ENCODE data around the gene ARPIN. TPM values are rescaled to one million over a fixed set of nuclear protein-coding genes. Genes with fewer than 3 reads are reported as not detected.

Gene ARPIN
- total and polyA plus RNA-seq, 7 donors = 3.5 to 10.3 (median 8.9) TPM

GRCh38 chr15:89903015-89903857, 9.5 kb downstream of the ARPIN start:
- intact Hi-C loops (cut with DNase I) = loop anchor here (5.0 to 10.0 kb wide), 2 partner anchors 164 to 322 kb away; no protein-coding TSS in a partner anchor
- WGBS, 3 donors = 92 to 95% (median 93%) methylated on average over 15 of the region's 15 CpGs
- Histone ChIP-seq H3K4me1 (no peaks in the 10 kb centered on the region), H3K9me3 (no peaks in the 10 kb centered on the region), H3K4me3 (no peak overlapping the region), H3K36me3 (ENCODE audit: insufficient read depth in 1 of 2, low read depth in 1 of 2) (peaks cover 0 to 74% of the 10 kb centered on the region in 2 donors), H3K27ac (no peak overlapping the region), H3K27me3 (ENCODE audit: insufficient read depth in 3 of 3, low read length in 2 of 3) (no peaks in the 10 kb centered on the region)
- TF ChIP-seq, protein P1, sequence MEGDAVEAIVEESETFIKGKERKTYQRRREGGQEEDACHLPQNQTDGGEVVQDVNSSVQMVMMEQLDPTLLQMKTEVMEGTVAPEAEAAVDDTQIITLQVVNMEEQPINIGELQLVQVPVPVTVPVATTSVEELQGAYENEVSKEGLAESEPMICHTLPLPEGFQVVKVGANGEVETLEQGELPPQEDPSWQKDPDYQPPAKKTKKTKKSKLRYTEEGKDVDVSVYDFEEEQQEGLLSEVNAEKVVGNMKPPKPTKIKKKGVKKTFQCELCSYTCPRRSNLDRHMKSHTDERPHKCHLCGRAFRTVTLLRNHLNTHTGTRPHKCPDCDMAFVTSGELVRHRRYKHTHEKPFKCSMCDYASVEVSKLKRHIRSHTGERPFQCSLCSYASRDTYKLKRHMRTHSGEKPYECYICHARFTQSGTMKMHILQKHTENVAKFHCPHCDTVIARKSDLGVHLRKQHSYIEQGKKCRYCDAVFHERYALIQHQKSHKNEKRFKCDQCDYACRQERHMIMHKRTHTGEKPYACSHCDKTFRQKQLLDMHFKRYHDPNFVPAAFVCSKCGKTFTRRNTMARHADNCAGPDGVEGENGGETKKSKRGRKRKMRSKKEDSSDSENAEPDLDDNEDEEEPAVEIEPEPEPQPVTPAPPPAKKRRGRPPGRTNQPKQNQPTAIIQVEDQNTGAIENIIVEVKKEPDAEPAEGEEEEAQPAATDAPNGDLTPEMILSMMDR (IDR thresholded peaks at IDR 0.05) = no peak
- ATAC-seq = no peak
- no peak for DNase-seq

DNA sequence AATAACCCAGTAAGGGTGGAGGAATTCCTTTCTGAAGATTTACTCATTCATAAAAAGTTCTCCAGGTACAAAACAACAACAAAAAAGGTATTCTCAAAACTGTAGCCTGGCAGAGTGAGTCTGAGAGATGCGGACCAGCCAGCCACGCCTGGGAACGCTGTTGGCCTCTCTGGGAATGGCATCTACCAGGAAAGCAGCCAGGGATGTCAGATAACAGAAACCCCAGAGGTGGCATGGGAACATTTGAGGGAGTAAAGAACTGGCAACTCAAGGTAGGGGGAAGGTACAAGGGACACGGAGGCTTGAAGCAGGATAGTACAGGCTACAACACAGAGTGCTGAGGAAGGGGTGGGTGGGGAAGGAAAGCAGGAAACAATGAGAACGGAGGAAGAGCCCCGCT, 11.9 kb downstream of the ARPIN start:
- Histone ChIP-seq H3K27ac (no peak overlapping the region), H3K9me3 (no peaks in the 10 kb centered on the region), H3K36me3 (ENCODE audit: insufficient read depth in 1 of 2, low read depth in 1 of 2) (peaks cover 0 to 52% of the 10 kb centered on the region in 2 donors), H3K4me1 (no peaks in the 10 kb centered on the region), H3K4me3 (no peak overlapping the region), H3K27me3 (ENCODE audit: insufficient read depth in 3 of 3, low read length in 2 of 3) (no peaks in the 10 kb centered on the region)
- intact Hi-C loops (cut with DNase I) = loop anchor here (5.0 to 10.0 kb wide), 2 partner anchors 166 to 324 kb away; no protein-coding TSS in a partner anchor
- DNase-seq (no peak), ATAC-seq (no peak)
- 56 to 76% (median 61%) methylated on average over 6 of the region's 6 CpGs for WGBS, 3 donors
- TF ChIP-seq, protein P1 (IDR thresholded peaks at IDR 0.05) = no peak

GRCh38 chr15:89899951-89900567, 12.7 kb downstream of the ARPIN start:
- H3K9me3 ChIP-seq = no peaks in the 10 kb centered on the region
- no peak overlapping the region for H3K27ac ChIP-seq
- H3K4me3 ChIP-seq = no peak overlapping the region
- no peak for DNase-seq
- no peaks in the 10 kb centered on the region for H3K4me1 ChIP-seq
- TF ChIP-seq, protein P1 (IDR thresholded peaks at IDR 0.05) = no peak
- WGBS, 3 donors = 83 to 93% (median 89%) methylated on average over 3 of the region's 3 CpGs
- H3K27me3 ChIP-seq (ENCODE audit: insufficient read depth in 3 of 3, low read length in 2 of 3) = no peaks in the 10 kb centered on the region
- ATAC-seq = no peak
- intact Hi-C loops (cut with DNase I) = loop anchor here (5.0 to 10.0 kb wide), 4 partner anchors 167 to 327 kb away; no protein-coding TSS in a partner anchor
- peaks cover 0 to 47% of the 10 kb centered on the region in 2 donors for H3K36me3 ChIP-seq (ENCODE audit: insufficient read depth in 1 of 2, low read depth in 1 of 2)

GRCh38 chr15:89899295-89899945, 13.3 kb downstream of the ARPIN start:
- H3K9me3 ChIP-seq = no peaks in the 10 kb centered on the region
- TF ChIP-seq, protein P1 (IDR thresholded peaks at IDR 0.05) = no peak
- no peak overlapping the region for H3K4me3 ChIP-seq
- 84 to 88% (median 85%) methylated on average over 12 of the region's 12 CpGs for WGBS, 3 donors
- intact Hi-C loops (cut with DNase I) = loop anchor here in 1 of 2 donors (5.0 kb wide), 2 partner anchors 188 to 328 kb away; no protein-coding TSS in a partner anchor
- H3K4me1 ChIP-seq = peaks cover 4% of the 10 kb centered on the region
- no peak for ATAC-seq
- no peaks in the 10 kb centered on the region for H3K27me3 ChIP-seq (ENCODE audit: insufficient read depth in 3 of 3, low read length in 2 of 3)
- H3K36me3 ChIP-seq (ENCODE audit: insufficient read depth in 1 of 2, low read depth in 1 of 2) = peaks cover 0 to 43% of the 10 kb centered on the region in 2 donors
- H3K27ac ChIP-seq = no peak overlapping the region
- DNase-seq = no peak
